Measurements from ENCODE around the gene SIAH2.

Gene SIAH2

DNA sequence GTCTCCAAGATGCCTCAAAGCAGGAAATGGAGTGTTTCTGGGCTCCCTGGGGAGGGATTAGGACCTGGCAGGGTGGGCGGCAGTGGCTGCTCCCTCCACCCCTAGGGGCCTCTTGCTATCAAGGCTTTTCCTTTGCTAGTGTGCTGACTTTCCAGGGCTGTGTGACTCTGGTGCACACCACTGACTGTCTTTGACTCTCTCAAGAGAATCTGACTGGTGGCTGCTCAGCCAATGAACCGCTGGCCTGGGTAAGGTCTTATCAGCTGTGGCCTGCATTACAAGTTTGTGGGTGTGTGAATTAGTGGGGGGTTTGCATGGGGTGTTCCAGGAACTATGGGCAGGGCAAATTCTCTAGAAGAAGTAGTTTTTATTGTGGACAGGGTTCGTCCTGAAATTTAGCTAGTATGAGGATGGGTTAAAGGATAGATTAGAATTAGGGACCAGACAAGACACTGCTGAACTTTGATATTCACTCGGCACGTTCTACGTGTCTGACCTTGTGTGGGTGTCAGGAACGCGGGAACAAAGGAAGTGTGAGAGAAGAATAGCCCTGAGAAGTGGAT is 29.5 kb downstream of the SIAH2 start:
- DNase-seq = no peak

DNA sequence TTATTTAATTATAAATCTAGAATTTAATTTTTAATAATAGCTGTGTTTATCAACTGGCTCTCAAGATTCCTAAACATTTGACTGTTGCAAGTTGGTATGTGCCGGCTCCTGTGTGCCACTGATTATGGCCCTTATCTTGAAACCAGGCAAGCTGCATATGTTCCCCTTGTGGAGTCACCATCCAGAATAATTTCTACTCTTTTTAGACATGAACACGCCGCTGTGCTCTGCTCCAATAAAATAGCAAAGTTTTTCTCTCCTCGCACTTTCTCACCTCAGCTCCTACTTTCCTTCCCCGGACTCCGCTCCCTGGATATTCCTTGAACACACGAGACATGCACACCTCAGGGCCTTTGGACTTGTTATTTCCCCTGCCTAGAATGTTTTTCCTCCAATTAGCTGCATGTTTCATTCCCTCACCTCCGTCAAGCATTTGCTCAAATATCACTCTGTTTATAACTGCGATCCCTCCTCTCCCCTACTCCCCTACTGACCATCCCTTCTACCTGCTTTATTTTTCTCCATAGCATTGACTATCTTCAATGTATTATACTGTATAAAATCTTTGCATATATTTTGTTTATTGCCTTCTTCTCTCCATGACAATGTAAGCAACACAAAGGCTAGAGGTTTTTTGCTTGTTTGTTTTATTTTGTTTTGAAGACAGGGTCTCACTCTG is 33.1 kb downstream of the SIAH2 start:
- DNase-seq = no peak

DNA sequence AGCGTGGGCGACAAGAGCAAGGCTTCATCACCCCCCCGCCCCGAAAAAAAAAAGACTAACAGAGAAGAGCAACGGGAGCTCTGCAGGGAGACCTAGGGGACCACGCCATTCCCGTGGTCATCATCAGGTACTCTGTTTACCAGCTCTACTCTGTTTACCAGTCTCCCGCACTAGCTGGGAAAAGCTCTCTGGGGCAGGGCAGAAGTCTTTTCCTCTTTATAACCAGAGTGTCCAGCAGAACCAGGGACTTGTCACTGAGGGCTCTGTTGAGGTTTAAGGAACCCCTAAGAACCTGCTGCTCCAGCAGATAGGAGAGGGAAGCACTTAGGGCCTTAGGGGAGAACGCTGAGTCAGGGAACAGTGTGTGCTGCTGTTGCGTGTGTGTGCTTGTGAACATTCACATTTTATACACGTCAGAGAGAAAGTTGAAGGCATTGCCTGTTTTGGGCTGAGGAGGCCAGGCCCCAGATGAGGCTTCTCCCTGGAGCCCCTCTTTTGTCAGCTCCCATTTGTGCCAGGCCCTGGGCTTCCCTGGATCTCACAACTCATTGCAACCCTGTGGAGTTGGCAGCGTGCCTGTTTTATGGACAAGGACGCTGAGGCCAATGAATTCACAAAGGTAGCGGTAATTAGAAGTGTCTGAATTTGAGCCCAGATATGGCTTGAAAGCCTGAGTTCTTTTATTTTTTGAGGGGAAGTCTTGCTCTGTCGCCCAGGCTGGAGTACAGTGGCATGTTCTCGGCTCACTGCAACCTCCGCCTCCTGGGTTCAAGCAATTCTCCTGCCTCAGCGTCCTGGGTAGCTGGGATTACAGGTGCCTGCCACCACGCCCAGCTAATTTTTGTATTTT is 35.1 kb downstream of the SIAH2 start:
- DNase-seq = no peak

DNA sequence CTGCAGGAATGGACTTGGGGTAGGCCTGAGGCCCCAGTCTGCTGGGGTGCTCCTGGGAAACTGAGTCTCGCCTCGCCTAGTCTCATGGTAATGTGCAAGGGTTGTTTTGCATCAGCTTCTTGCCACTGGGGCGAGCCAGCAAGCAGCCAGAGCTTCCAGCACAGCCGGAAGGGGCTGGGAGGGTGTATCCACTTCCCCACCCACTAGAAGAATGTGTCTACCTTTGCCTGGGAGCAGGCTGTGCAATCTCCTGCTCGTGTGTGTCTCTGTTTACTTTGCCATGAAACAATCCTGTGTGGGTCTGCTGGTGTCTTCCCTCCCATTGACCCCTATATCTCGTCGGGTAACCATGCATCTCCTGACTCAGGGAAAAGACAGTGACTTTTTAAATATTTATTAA is 37.4 kb downstream of the SIAH2 start:
- DNase-seq = no peak

DNA sequence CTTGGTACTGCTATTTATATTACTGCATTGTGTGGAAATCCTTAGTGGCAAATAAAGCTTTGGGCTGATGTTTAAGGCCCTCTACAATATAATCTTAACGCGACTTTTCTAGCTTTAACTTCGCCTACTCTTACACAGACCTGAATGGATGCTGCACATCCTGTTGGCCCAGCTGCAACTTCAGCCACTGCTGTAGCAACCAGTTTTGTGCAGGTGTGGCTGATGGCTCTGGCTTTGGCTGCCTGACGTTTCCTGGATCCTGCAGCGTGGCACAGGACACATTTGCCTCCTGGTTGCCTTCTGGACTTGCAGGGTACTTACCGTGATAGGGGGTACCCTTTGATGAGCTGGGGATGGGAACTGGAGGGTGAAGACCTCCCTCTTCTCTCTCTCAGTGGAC is 39.0 kb downstream of the SIAH2 start:
- DNase-seq = peak in 1 of 6 experiments; percentile 2

DNA sequence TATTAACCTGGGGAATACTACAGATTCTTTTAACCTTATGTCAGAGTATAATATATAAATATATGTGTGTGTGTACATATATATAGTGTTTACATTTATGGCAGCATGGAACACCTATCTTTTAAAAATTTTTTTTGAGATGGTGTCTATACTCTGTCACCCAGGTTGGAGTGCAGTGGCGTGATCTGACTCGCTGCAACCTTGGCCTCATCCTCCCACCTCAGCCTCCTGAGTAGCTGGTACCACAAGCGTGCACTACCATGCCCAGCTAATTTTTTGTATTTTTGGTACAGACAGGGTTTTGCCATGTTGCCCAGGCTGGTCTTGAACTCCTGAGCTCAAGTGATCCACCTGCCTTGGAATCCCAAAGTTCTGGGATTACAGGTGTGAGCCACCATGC is 40.7 kb downstream of the SIAH2 start:
- DNase-seq = no peak

DNA sequence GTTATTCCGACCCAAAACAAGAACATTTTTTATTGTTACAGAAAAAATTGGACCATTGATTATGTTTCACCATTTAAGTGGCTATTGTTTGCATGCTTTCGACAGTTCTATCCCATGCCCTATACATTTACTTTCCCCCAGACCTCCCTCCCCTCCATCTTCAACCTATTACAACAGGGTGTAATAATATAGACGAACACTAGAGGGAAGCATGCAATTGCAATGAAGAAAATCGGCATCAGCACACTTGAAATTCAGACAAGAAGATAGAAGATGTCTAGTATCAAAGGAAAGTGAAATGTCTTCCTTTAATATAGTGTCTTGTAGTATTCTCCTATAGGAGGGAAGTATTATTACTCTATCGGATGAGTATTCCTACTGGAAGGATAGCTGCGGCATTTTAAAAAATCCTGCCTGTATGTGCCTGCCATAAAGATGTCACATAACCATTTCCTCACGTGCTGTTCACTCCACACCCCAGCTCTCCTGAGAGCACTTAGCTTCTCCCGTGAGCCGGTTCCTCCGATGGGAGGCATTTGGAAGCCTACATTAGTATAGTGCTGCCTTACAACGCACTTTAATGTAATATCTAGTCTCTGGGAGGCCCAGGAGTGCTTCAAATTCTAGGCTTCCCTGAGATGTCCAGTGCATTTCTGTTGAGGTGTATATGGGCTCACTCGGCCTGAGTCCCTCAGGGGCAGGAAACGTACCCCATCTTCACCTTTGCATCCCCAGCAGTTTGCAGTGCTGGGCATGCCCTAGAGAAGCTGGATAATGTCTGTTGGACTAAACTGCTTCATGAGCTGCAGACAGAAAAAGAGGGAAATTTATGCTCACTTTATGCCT is 41.5 kb downstream of the SIAH2 start:
- peak in 3 of 6 experiments; percentile 59 to 77 (median 74) for DNase-seq

DNA sequence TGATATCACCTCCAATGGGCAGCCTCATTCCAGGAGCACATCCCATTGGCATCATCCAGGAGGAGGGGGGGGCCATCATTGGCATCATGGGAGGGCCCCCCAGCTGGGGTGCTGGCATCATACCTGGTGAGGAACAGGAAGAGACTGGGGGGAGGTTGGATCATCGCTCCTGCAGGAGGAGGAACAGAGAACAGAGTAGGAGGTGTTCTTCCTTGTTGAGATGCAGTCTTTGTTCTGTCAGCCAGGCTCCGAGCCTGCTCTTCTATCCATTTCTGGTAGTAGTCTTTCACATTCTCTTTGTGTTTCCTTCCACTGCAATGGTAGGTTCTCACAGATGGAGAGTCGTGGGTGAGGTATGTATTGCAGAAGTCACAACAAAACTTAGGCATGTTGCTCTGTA is 42.5 kb downstream of the SIAH2 start:
- DNase-seq = no peak

DNA sequence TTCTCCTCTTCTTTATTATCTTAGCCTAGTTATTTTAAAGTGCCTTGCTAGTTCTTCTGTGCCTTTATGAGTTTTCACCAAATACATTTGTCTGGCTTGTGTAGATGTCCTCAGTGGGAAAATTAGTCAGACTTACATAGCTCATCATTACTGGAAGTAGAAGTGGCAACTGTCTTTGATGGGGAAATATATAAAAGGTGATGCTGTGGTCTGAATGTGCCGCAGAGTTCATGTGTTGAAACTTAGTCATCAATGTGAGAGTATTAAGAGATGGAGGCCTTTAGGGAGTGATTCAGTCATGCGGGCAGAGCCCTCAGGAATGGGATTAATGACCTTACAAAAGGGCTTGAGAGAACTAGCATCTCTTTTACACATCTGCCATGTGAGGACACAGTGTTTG is 52.9 kb downstream of the SIAH2 start:
- DNase-seq = no peak

DNA sequence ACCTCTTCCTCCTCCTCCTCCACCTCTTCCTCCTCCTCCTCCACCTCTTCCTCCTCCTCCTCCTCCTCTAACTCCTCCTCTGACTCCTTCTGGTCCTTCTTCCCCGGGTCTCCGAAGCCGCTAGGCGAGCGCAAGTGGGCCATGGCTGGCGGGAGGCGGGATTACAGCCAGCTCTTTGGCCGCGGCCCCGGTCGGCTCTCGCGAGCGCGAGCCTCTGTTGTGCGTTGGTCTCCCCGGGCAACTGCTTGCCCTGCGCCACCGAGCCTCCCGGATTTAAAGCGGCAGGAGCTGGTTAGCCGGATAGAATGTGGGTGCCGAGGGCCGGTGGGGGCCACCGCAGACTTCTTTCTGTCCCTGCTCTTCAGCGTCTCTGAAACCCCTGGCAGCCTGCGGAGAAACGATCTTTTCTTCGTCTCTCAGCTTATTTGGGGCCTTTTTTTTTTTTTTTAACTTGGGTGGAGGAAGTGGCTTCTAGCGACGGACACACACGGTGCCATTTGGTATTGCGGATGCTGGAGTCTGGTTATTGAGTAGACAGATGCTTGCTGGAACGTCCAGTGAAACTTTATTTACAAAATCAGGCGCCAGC is 59.1 kb downstream of the SIAH2 start, which contains the start of gene ERICH6:
TSS of gene ERICH6 (minus strand) at position 165 of the 589 bp plus-strand sequence. CDS start at position 143, 22 bp downstream.
- DNase-seq = peak; percentile 44 to 76 (median 62)

DNA sequence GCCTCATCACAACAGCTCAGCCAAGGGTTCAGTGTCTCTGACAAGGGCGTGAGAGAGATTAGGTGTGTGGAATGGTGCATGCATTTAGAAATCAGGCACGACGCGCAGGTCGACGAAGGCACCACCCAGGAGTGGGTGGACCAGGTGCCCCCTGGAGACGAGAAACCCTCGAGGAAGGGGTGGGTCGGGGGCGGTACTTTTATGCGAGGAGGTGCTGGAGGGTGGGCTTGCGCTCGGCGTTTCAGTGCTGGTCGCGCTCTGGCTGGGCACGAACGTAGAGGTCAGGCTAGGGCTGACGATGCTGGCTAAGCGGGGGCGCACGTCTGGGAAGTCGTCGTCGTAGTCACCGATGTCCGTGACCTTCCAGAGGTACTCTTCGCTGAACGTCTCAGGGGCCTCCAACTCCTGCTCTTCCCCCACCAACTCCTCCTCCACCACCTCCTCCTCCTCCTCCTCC is 59.6 kb downstream of the SIAH2 start:
- DNase-seq = peak; percentile 24 to 74 (median 52)

DNA sequence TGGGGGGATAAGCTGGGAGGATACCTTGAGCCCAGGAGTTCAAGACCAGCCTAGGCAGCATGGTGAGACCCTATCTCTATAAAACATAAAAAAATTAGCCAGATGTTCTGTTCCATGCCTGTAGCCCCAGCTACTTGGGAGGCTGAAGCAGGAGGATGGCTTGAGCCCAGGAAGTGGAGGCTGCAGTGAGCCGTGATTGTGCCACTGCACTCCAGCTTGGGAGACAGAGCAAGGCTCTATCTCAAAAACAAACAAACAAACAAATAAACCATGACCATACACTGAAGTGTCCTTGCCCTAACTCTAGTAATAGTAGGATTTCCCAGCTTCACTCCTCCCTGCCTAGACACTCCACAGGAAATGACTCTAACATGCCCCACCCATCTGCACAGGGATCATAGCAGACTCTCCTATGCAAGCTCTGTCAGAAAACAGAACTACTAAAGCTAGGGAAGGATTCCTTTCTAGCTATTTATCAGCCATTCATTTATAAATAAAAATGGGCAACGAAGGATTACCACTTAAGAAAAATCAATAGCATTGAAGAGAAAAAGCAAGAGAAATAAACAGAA is 63.8 kb downstream of the SIAH2 start:
- no peak for DNase-seq

DNA sequence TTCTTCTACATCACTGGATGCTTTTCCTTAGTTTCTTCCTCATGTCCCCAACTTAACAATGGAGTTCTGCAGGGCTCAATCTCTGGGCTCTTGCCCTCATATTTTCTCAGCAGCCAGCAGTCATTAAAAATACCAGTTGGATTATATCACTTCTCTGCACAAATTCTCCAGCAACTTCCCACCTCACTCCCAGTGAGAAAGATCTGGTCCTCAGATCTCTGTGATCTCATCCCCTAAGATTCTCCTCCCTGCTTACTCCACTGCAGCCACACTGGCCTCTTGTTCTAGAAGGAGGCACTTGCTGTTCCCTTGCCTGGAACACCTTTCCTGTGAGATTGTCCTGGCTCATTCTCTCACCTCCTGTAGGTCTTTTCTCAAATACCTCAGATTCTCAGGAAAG is 65.3 kb downstream of the SIAH2 start:
- DNase-seq = no peak

DNA sequence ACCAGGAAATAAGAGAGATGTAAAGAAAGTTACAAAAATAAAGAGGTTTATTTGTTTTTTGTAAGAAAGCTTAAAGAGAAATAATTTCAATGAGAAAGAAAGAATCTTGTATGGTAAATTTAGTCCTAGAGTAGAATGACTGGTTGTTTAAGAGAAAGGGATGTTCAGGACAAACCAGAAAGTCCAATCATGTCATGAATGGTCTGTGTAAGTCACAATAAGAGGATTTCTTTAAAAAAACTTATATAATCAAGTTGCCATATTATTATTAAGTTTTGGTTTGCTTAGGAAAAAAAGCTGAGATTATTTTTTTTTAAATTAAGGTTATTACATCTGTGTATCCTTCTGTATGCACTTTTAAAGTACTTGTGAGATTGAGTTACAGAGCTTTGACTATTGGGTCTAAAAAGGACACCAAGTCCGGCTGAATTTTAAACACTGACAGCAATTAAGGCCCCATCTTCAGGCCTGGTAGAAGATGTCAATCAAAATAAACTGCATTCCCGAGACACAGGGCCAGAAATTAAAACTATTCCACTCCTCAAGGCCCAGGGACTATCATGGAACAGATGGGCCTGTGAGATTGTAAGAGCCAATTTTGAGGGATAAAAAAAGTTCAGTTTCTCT is 71.4 kb downstream of the SIAH2 start:
- no peak for DNase-seq

All from stimulated activated naive CD4-positive, alpha-beta T cell (primary cell).